PC-9 (cell line): Measurements from ENCODE around the gene PLA2G3.

ENCODE experiments used
- CTCF ChIP-seq: fragments of 200-600 bp; sonication (generic); conservative IDR thresholded peaks from 2 replicates; pipeline ENCODE4 v1.6.1; 2017; ENCODE audit warnings: mixed run types, antibody characterized with exemption, mild to moderate bottlenecking, moderate library complexity
- EZH2 ChIP-seq: fragments of 200-600 bp; sonication (generic); IDR thresholded peaks from 2 replicates; pipeline ENCODE4 v1.8.0; 2017; ENCODE audit warnings: antibody characterized with exemption, low read depth

- TF ChIP-seq CTCF (no peak), EZH2 (no peak)
Measured at GRCh38 chr22:31122196-31122531, 18.1 kb downstream of the PLA2G3 start.
